ENCODE results near the gene FAM90A1.
"Not testable (repeated sequence)": the region's sequence is repeated elsewhere in the genome, so short reads cannot be mapped to it uniquely, and the experiment has no call there.

DNA sequence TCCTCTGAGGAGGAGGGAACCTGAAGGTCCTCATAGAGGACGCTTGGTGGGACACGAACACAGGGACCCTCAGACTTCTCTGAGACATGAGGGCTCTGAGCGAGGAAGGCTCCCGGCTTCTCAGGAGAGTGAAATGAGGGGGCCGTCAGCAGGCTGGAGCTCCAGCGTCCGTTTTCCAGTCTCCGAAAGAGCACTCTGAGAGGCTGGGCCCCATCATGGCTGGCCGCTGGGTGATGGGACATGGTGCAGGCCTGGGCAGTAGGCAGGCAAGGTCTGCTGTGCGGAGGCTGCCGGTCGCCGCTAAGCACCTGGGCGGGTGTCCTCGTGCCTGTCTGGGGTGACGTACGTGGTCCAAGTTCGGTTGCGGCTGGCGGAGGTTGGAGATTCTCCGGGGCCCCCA lies 5.6 kb downstream of the FAM90A1 start:
- TF ChIP-seq, protein P1, sequence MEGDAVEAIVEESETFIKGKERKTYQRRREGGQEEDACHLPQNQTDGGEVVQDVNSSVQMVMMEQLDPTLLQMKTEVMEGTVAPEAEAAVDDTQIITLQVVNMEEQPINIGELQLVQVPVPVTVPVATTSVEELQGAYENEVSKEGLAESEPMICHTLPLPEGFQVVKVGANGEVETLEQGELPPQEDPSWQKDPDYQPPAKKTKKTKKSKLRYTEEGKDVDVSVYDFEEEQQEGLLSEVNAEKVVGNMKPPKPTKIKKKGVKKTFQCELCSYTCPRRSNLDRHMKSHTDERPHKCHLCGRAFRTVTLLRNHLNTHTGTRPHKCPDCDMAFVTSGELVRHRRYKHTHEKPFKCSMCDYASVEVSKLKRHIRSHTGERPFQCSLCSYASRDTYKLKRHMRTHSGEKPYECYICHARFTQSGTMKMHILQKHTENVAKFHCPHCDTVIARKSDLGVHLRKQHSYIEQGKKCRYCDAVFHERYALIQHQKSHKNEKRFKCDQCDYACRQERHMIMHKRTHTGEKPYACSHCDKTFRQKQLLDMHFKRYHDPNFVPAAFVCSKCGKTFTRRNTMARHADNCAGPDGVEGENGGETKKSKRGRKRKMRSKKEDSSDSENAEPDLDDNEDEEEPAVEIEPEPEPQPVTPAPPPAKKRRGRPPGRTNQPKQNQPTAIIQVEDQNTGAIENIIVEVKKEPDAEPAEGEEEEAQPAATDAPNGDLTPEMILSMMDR (IDR thresholded peaks at IDR 0.05), result not testable (repeated sequence)
- TF ChIP-seq EP300, POLR2A, POLR2AphosphoS5 (IDR thresholded peaks at IDR 0.05): not testable (repeated sequence)
